K562 (cell line): Measurements from ENCODE around the gene FAM167B. TPM values are rescaled to one million over a fixed set of nuclear protein-coding genes. Genes with fewer than 3 reads are reported as not detected.

Source experiments
- ATAC-seq: fragments of 200-7000 bp; cut with Tn5 transposase; 3 replicates; pipeline ENCODE4 v1.9.1; 2020; ENCODE audit warnings: moderate library complexity
- BruUV-seq: library from RNA; stranded (reverse); fragments of 400-500 nt; replicated peaks from 2 replicates; lab custom pipeline; 2021; lab: Mats Ljungman, UMichigan
- CTCF ChIA-PET: fragments of 300-600 bp; formaldehyde crosslinking; extraction: SDS; loops from one replicate; lab custom pipeline; 2021; ENCODE audit warnings: low intra/inter-chr PET ratio; lab: Yijun Ruan, JAX
- POLR2A ChIA-PET: fragments of 300-600, 350-650 bp; sonication (Branson Sonifier 250); formaldehyde crosslinking; extraction: SDS; loops from one replicate; lab custom pipeline; 2021; ENCODE audit warnings: antibody characterized with exemption, inconsistent platforms; lab: Yijun Ruan, JAX
- DNase-seq, 4 experiments: peaks; one replicate each; pipeline versions ENCODE4 v3.0.0 to v3.0.0-alpha.2; 2011 to 2018; ENCODE audit warnings: low spot score in 3 of 4, mixed read lengths in 3 of 4; ENCODE audit errors: extremely low read depth in 1 of 4
- FAIRE-seq: peaks from 2 replicates; lab custom pipeline; 2011; peaks lifted over from hg19 to GRCh38; lab: Jason Lieb, UNC
- H2AFZ ChIP-seq: 2 replicates; pipeline ENCODE4 v1.6.0; 2011; ENCODE audit warnings: low read depth, low read length, control low read depth, inconsistent platforms
- H3K27ac ChIP-seq: fragments of 200-600 bp; 3 replicates; pipeline ENCODE4 v1.8.0; 2011; ENCODE audit warnings: low read depth, mild to moderate bottlenecking, control low read depth, inconsistent platforms, low read length, moderate library complexity, mixed read lengths; ENCODE audit errors: extremely low read depth
- H3K27me3 ChIP-seq, 2 experiments: fragments of 300-600 bp in 1 of 2; 2 replicates in 1 of 2; 3 replicates in 1 of 2; pipeline versions ENCODE4 v1.6.0 to v1.8.0; 2011; ENCODE audit warnings: inconsistent platforms in 2 of 2, low read length in 2 of 2, mild to moderate bottlenecking in 1 of 2, mixed read lengths in 1 of 2, moderate library complexity in 1 of 2; ENCODE audit not compliant: control insufficient read depth in 2 of 2, insufficient read depth in 2 of 2
- H3K36me3 ChIP-seq: fragments of 300-600 bp; 3 replicates; pipeline ENCODE4 v1.8.0; 2011; ENCODE audit warnings: mild to moderate bottlenecking, low read length, inconsistent platforms; ENCODE audit not compliant: control insufficient read depth, insufficient read depth
- H3K4me1 ChIP-seq, 2 experiments: fragments of 200-600 bp in 1 of 2; replicated peaks in 1 of 2; 2 replicates in 1 of 2; 3 replicates in 1 of 2; pipeline versions ENCODE4 v1.5.1 to v1.8.0; 2011; ENCODE audit warnings: inconsistent platforms in 2 of 2, low read length in 2 of 2, mild to moderate bottlenecking in 1 of 2, mixed read lengths in 1 of 2, moderate library complexity in 1 of 2; ENCODE audit not compliant: control insufficient read depth in 2 of 2, insufficient read depth in 2 of 2
- H3K4me2 ChIP-seq: 2 replicates; pipeline ENCODE4 v1.6.1; 2011; ENCODE audit warnings: low read length, control low read depth, inconsistent platforms, mixed read lengths; ENCODE audit not compliant: insufficient read depth
- H3K4me3 ChIP-seq: fragments of 200-600 bp; sonication (generic), shearing (Covaris generic); 2 replicates; pipeline ENCODE4 v1.5.1; 2016; ENCODE audit warnings: control low read depth, inconsistent platforms
- H3K79me2 ChIP-seq: fragments of 200-600 bp; 3 replicates; pipeline ENCODE4 v1.8.0; 2011; ENCODE audit warnings: low read length, inconsistent platforms; ENCODE audit not compliant: control insufficient read depth, insufficient read depth
- H3K9ac ChIP-seq, 2 experiments: 2 replicates each; pipeline versions ENCODE4 v1.6.0 to v1.6.1; 2011; ENCODE audit warnings: low read depth in 2 of 2, low read length in 2 of 2, control low read depth in 1 of 2, inconsistent platforms in 1 of 2, mild to moderate bottlenecking in 1 of 2, mixed read lengths in 1 of 2; ENCODE audit not compliant: insufficient read depth in 1 of 2
- H3K9me1 ChIP-seq: one replicate; pipeline ENCODE4 v1.6.0; 2011; ENCODE audit warnings: inconsistent platforms, mild to moderate bottlenecking, low read length, moderate library complexity; ENCODE audit not compliant: control insufficient read depth, insufficient read depth
- H3K9me3 ChIP-seq: replicated peaks from 2 replicates; pipeline ENCODE4 v1.5.1; 2011; ENCODE audit warnings: low read depth, low read length, inconsistent platforms; ENCODE audit not compliant: control insufficient read depth, insufficient read depth
- H4K20me1 ChIP-seq: replicated peaks from 2 replicates; pipeline ENCODE4 v1.6.1; 2011; ENCODE audit warnings: low read length, inconsistent platforms, mixed read lengths; ENCODE audit not compliant: control insufficient read depth, insufficient read depth
- ELK1 ChIP-seq: sonication (generic); formaldehyde crosslinking; IDR thresholded peaks from 2 replicates; pipeline ENCODE4 v1.8.1; 2022; ENCODE audit warnings: missing genetic modification reagents
- GATAD2B ChIP-seq: fragments of 450-650 bp; IDR thresholded peaks from 2 replicates; pipeline ENCODE4 v1.6.1; 2017; ENCODE audit warnings: mild to moderate bottlenecking, borderline replicate concordance
- MTA1 ChIP-seq: fragments of 450-650 bp; IDR thresholded peaks from 2 replicates; pipeline ENCODE4 v1.6.1; 2017; ENCODE audit warnings: borderline replicate concordance
- RBM17 ChIP-seq: fragments of 200-400 bp; formaldehyde crosslinking; IDR thresholded peaks from 2 replicates; pipeline ENCODE4 v1.6.1; 2017; ENCODE audit warnings: low read depth, mild to moderate bottlenecking, low read length, borderline replicate concordance
- SRSF7 ChIP-seq: fragments of 200-400 bp; formaldehyde crosslinking; optimal IDR thresholded peaks from 2 replicates; pipeline ENCODE3; 2017; ENCODE audit warnings: mild to moderate bottlenecking, low read depth, low read length
- WGBS: fragments of 100-300 bp; shearing (Covaris generic); methylation state at CpG from one replicate; pipeline ENCODE4 v1.1.6; 2016; ENCODE audit warnings: low coverage, mixed read lengths; ENCODE audit not compliant: insufficient coverage; ENCODE audit errors: missing lambda C conversion rate; 5-methylcytosine and 5-hydroxymethylcytosine counted together
- in situ Hi-C: fragments of 300-500 bp; cut with MboI; formaldehyde crosslinking; loops from 4 replicates; pipeline ENCODE4 v1.15.0; 2018; ENCODE audit warnings: inconsistent platforms, mixed read lengths
- intact Hi-C: fragments of 100-400 bp; cut with micrococcal nuclease; formaldehyde crosslinking; loops from 2 replicates; pipeline ENCODE4 v1.14.2; 2022
- polyA plus RNA-seq, 8 experiments: library from polyadenylated mRNA; depleted of rRNA in 4 of 8; stranded (reverse) in 5 of 8; unstranded in 3 of 8; fragments of >200 nt; fragmentation: Nextera tagmentation in 2 of 8; fragmentation: Illumina TruSeq in 1 of 8; extraction: Ambion mirVana in 2 of 8; extraction: Trizol in 1 of 8; gene quantifications; 2 replicates each; pipeline versions ENCODE4 v1.2.1 to v1.2.3, GENCODE V29; 2011 to 2014; ENCODE audit warnings: inconsistent platforms in 1 of 8, missing spikeins in 1 of 8
- total RNA-seq, 7 experiments: library from RNA; depleted of rRNA in 6 of 7; stranded (reverse); fragments of >200 nt in 6 of 7; fragmentation: Illumina TruSeq in 2 of 7; extraction: Trizol in 2 of 7; gene quantifications; 2 replicates each; pipeline versions ENCODE4 v1.2.1 to v1.2.3, GENCODE V29; 2011 to 2021; ENCODE audit warnings: low replicate concordance in 1 of 7
- TF ChIP-seq, protein P1 (sequence below): fragments of 450-650 bp; formaldehyde crosslinking; IDR thresholded peaks from 2 replicates; pipeline ENCODE4 v1.4.0; 2020; ENCODE audit warnings: mild to moderate bottlenecking, moderate library complexity

FAM167B gene
- total and polyA plus RNA-seq, 9 of the 15 experiments (the other 6 are each of a cell fraction or from before 2014, with no cell fraction given), result not detected

GRCh38 chr1:32256473-32257226 is 9.6 kb downstream of the FAM167B start:
- TF ChIP-seq, protein P1, sequence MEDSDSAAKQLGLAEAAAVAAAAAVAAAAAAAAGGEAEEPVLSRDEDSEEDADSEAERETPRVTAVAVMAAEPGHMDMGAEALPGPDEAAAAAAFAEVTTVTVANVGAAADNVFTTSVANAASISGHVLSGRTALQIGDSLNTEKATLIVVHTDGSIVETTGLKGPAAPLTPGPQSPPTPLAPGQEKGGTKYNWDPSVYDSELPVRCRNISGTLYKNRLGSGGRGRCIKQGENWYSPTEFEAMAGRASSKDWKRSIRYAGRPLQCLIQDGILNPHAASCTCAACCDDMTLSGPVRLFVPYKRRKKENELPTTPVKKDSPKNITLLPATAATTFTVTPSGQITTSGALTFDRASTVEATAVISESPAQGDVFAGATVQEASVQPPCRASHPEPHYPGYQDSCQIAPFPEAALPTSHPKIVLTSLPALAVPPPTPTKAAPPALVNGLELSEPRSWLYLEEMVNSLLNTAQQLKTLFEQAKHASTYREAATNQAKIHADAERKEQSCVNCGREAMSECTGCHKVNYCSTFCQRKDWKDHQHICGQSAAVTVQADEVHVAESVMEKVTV (CRISPR knock-in tag), result no peak
- TF ChIP-seq GATAD2B (no peak), SRSF7 (no peak), MTA1 (no peak), RBM17 (no peak), ELK1 (CRISPR knock-in tag) (no peak)
- no peaks in the 10 kb centered on the region for H3K9me1 ChIP-seq
- H2AFZ ChIP-seq, result no peak overlapping the region
- in situ Hi-C loops (no loop called here), intact Hi-C loops (no loop called here)
- no peaks in the 10 kb centered on the region for H3K36me3 ChIP-seq
- H3K4me2 ChIP-seq, result no peak overlapping the region
- FAIRE-seq (no peak), ATAC-seq (no peak), DNase-seq (no peak)
- no peak overlapping the region for H3K9ac ChIP-seq
- no TSS peak for BruUV-seq
- CTCF ChIA-PET, result no interaction called here
- WGBS, result 28% methylated on average over 9 of the region's 9 CpGs
- no peaks in the 10 kb centered on the region for H4K20me1 ChIP-seq
- POLR2A ChIA-PET, result interaction anchor here (0.6 to 2.2 kb wide), 6 partner anchors 10 to 92 kb away, joined by 3 to 9 read pairs (median 4); partner anchors contain the start of gene FAM167B
- H3K27ac ChIP-seq, result no peak overlapping the region
- H3K4me3 ChIP-seq, result no peak overlapping the region
- H3K9me3 ChIP-seq, result no peaks in the 10 kb centered on the region
- H3K79me2 ChIP-seq, result no peaks in the 10 kb centered on the region
- H3K27me3 ChIP-seq, result no peaks in the 10 kb centered on the region
- H3K4me1 ChIP-seq, result peaks cover 8 to 9% of the 10 kb centered on the region in 2 experiments; a peak in 4 of 5 replicates
